Measurements from ENCODE around the gene ANTKMT.

DNA sequence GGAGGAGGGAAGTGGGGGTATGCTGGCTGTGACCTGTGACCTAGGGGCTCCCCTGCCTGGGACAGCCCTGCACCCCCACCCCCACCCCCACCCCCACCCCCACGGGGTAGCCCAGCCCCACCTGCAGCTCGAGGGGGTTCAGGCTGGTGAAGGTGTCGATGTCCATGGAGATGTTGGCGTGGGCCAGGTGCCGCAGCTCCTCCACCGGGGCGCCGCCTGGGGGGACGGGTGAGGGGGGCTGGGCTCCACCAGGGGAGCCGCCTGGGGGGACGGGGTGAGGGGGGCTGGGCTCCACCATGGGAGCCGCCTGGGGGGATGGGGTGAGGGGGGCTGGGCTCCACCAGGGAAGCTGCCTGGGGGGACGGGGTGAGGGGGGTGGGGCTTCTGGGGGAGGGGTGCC is 49.5 kb downstream of the ANTKMT start:
- TF ChIP-seq, protein P1, sequence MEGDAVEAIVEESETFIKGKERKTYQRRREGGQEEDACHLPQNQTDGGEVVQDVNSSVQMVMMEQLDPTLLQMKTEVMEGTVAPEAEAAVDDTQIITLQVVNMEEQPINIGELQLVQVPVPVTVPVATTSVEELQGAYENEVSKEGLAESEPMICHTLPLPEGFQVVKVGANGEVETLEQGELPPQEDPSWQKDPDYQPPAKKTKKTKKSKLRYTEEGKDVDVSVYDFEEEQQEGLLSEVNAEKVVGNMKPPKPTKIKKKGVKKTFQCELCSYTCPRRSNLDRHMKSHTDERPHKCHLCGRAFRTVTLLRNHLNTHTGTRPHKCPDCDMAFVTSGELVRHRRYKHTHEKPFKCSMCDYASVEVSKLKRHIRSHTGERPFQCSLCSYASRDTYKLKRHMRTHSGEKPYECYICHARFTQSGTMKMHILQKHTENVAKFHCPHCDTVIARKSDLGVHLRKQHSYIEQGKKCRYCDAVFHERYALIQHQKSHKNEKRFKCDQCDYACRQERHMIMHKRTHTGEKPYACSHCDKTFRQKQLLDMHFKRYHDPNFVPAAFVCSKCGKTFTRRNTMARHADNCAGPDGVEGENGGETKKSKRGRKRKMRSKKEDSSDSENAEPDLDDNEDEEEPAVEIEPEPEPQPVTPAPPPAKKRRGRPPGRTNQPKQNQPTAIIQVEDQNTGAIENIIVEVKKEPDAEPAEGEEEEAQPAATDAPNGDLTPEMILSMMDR (IDR thresholded peaks at IDR 0.05; ENCODE audit: low read depth, low read length) = no peak
- no peak for TF ChIP-seq EZH2phosphoT487 (IDR thresholded peaks at IDR 0.05; ENCODE audit: low read depth)

All from OCI-LY3 (cell line).